Measurements from ENCODE around the gene RIC8B.
"Not testable (repeated sequence)": the region's sequence is repeated elsewhere in the genome, so short reads cannot be mapped to it uniquely, and the experiment has no call there.

RIC8B gene

DNA sequence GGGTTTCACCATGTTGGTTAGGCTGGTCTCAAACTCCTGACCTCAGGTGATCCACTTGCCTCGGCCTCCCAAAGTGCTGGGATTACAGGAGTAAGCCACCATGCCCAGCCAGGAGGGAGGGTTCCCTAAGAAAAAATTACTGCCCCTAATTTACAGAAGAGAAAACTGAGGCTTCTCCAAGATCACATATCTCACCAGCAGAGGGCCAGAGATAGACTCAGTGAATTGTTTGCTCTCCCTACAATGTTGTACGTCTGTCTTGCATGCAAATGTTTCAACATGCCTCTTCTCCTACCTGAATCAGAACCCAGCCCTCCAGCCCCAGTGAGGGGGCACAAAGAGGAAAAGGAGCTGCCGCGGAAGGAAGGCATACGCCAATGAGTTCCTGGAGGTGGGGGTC is 132.9 kb downstream of the RIC8B start:
- no peak for DNase-seq

- no peak for DNase-seq
Observed at GRCh38 chr12:106907846-106908245, 133.4 kb downstream of the RIC8B start.

- no peak for DNase-seq
Observed at GRCh38 chr12:106908561-106908960, 134.1 kb downstream of the RIC8B start.

GRCh38 chr12:106910202-106910601 is 135.7 kb downstream of the RIC8B start:
- DNase-seq = no peak

- DNase-seq = no peak
Observed at GRCh38 chr12:106911581-106911980, 137.1 kb downstream of the RIC8B start.

GRCh38 chr12:106913456-106913855 is 139.0 kb downstream of the RIC8B start:
- DNase-seq = no peak

GRCh38 chr12:106914796-106915634 is 140.5 kb downstream of the RIC8B start:
- DNase-seq = no peak

DNA sequence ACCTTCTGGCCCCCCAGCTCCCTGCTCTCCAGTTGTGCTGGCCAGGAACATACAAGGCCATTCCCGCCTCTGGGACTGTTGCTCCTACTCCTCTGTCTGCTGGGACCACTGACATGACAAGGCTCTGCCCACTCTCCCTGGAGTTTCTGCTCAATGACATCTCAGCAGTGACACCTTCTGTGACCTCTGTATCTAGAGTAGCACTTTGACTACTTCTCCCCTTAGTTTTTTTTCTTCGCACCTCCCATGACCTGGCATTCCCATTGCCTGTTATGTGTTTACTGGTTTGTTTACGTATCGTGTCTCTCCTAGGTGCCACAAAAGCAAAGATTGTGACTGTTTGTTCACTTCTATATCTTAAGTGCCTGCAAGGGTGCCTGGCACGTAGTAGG is 141.1 kb downstream of the RIC8B start:
- DNase-seq = no peak

GRCh38 chr12:106917503-106917902 is 143.0 kb downstream of the RIC8B start:
- no peak for DNase-seq

DNA sequence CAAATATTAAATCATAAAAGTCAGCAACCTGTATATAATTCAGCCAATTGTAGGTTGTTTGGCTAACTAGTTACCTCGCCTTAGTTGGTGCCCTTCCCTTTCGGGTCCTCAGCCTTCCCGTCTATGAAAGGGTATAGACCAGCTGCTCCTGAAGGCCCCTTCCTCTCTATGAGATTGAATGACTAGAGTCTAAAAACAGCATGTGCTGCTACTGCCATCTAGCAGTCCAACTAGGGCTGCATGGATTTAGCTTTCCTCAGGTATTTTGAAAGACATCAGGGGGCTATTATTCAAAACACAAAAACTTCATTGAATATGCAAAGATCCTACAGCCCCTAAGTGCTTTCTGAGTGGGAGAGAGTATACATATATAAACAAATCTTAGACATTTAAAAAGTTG is 144.3 kb downstream of the RIC8B start:
- DNase-seq = peak; percentile 33

- DNase-seq = no peak
Observed at GRCh38 chr12:106919910-106920544, 145.5 kb downstream of the RIC8B start.

DNA sequence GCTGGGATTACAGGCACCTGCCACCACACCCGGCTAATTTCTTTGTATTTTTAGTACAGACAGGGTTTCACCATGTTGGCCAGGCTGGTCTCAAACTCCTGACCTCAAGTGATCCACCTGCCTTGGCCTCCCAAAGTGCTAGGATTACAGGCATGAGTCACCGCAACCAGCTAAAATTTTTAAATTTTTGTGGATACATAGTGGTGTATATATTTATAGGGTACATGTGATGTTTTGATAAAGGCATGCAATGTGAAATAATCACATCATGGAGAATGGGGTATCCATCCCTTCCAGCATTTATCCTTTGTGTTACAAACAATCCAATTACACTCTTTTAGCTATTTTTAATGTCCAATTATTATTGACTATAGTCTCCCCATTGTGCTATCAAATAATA is 147.5 kb downstream of the RIC8B start:
- not testable (repeated sequence) for DNase-seq

DNA sequence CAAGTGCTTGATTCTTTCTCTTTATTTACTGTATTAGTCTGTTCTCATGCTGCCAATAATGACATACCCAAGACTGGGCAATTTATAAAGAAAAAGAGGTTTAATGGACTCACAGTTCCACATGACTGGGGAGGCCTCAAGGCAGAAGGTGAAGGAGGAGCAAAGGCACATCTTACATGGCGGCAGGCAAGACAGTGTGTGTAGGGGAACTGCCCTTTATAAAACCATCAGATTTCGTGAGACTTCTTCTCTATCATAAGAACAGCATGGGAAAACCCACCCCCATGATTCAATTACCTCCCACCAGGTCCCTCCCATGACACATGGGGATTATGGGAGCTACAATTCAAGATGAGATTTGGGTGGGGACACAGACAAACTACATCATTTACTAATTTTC is 149.1 kb downstream of the RIC8B start:
- DNase-seq = not testable (repeated sequence)

DNA sequence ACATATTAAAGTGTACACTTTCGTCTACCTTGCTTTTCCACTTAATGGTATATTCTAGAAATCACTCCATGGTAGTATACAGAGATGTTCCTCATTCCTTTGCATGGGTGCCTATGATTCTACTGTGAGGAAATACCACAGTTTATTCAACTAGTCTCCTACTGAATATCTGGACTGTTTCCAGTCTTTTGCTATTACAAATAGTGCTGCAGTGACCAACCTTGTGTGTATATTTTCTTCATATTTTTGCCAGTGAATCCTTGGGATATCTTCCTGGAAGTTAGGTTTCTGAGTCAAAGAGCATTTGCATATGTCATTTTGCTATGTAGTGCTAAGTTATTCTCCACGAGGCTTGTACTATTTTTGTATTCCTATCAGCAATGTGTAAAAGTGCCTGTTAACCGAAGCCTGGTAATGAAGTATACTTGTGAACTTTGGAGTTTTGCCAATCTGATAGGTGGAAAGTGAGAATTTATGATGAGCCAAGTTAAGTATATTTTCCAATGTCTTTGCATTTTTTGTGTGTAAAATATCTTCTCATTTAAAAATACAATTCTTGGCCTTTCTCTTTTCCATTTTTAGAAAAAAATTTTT is 149.9 kb downstream of the RIC8B start:
- no peak for DNase-seq

DNA sequence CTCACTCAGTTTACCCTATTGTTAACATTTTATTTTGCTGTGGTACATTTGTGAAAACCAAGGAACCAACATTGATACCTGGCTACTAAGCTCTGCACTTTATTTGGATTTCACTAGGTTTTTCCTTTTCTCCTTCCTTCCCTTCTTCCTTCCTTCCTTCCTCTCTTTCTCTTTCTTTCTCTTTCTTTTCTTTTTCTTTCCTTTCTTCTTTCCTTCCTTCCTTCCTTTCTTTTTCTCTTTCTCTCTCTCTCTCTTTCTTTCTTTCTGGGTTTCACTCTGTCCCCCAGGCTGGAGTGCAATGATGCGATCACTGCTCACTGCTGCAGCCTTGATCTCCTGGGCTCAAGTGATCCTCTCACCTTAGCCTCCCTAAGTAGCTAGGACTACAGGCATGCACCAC is 152.2 kb downstream of the RIC8B start:
- no peak for DNase-seq

- DNase-seq = no peak
Observed at GRCh38 chr12:106934277-106934676, 159.8 kb downstream of the RIC8B start.

Measured in NCI-H524 treated with DMSO at 0.1 percent for 48 hours (cell line).